OCI-LY7 (cell line): ENCODE data around the gene LRP1B.

ENCODE experiments used
- EZH2phosphoT487 ChIP-seq: fragments of 200-600 bp; sonication (generic); IDR thresholded peaks from 2 replicates; pipeline ENCODE4 v1.6.1; 2018; ENCODE audit warnings: low read depth, borderline replicate concordance, mild to moderate bottlenecking, mixed run types, antibody characterized with exemption, low read length, moderate library complexity, mixed read lengths
- TF ChIP-seq, protein P1 (sequence below): fragments of 200-600 bp; sonication (generic); conservative IDR thresholded peaks from 2 replicates; pipeline ENCODE4 v1.5.1; 2014; ENCODE audit warnings: mild to moderate bottlenecking, antibody characterized with exemption, low read length, moderate library complexity, mixed read lengths

DNA sequence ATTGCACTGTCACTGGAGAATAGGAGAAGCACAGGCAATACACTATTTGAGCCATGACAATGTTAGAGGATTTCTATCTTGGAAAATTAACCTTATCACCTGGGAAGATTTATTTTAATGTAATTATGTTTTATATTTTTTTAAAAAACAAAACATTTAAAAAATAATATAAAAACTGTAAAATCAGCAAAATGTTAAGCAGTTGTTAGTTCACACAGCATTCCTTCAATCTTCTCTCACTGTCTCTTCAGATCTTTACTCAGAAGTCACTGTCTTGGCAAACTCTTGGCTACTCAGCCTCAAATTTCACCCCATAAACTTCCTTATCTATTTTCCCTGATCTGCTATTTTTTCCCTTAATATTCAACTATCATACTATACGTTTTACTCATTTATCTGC is 1322.6 kb downstream of the LRP1B start:
- TF ChIP-seq, protein P1, sequence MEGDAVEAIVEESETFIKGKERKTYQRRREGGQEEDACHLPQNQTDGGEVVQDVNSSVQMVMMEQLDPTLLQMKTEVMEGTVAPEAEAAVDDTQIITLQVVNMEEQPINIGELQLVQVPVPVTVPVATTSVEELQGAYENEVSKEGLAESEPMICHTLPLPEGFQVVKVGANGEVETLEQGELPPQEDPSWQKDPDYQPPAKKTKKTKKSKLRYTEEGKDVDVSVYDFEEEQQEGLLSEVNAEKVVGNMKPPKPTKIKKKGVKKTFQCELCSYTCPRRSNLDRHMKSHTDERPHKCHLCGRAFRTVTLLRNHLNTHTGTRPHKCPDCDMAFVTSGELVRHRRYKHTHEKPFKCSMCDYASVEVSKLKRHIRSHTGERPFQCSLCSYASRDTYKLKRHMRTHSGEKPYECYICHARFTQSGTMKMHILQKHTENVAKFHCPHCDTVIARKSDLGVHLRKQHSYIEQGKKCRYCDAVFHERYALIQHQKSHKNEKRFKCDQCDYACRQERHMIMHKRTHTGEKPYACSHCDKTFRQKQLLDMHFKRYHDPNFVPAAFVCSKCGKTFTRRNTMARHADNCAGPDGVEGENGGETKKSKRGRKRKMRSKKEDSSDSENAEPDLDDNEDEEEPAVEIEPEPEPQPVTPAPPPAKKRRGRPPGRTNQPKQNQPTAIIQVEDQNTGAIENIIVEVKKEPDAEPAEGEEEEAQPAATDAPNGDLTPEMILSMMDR, result no peak
- TF ChIP-seq EZH2phosphoT487, result no peak
